HEK293 (cell line): ENCODE results near the gene ATF6.
"Not testable (repeated sequence)": the region's sequence is repeated elsewhere in the genome, so short reads cannot be mapped to it uniquely, and the experiment has no call there.

Source experiments
- ZBTB1 ChIP-seq: fragments of 450-650 bp; formaldehyde crosslinking; IDR thresholded peaks from 2 replicates; pipeline ENCODE4 v1.5.1; 2016; ENCODE audit warnings: missing biosample characterization, missing genetic modification characterization
- ZNF138 ChIP-seq: fragments of 450-650 bp; formaldehyde crosslinking; IDR thresholded peaks from 2 replicates; pipeline ENCODE4 v1.5.1; 2016; ENCODE audit warnings: missing biosample characterization, missing genetic modification characterization, borderline replicate concordance
- ZNF24 ChIP-seq: fragments of 450-650 bp; formaldehyde crosslinking; IDR thresholded peaks from 2 replicates; pipeline ENCODE4 v1.5.1; 2016; ENCODE audit warnings: missing biosample characterization, missing genetic modification characterization
- TF ChIP-seq, protein P1 (sequence below): fragments of 450-650 bp; formaldehyde crosslinking; IDR thresholded peaks from 2 replicates; pipeline ENCODE4 v1.5.1; 2016; ENCODE audit warnings: missing biosample characterization, missing genetic modification characterization

- TF ChIP-seq, protein P1, sequence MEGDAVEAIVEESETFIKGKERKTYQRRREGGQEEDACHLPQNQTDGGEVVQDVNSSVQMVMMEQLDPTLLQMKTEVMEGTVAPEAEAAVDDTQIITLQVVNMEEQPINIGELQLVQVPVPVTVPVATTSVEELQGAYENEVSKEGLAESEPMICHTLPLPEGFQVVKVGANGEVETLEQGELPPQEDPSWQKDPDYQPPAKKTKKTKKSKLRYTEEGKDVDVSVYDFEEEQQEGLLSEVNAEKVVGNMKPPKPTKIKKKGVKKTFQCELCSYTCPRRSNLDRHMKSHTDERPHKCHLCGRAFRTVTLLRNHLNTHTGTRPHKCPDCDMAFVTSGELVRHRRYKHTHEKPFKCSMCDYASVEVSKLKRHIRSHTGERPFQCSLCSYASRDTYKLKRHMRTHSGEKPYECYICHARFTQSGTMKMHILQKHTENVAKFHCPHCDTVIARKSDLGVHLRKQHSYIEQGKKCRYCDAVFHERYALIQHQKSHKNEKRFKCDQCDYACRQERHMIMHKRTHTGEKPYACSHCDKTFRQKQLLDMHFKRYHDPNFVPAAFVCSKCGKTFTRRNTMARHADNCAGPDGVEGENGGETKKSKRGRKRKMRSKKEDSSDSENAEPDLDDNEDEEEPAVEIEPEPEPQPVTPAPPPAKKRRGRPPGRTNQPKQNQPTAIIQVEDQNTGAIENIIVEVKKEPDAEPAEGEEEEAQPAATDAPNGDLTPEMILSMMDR (tag by site-specific recombination): not testable (repeated sequence)
- not testable (repeated sequence) for TF ChIP-seq ZBTB1; ZNF138 (tag by site-specific recombination); ZNF24 (tag by site-specific recombination)
Observed at GRCh38 chr1:161725258-161725907, 40.7 kb upstream of the ATF6 start.
